Liver (tissue), 9 donors: ENCODE measurements around the gene TM9SF2. TPM values are rescaled to one million over a fixed set of nuclear protein-coding genes. Genes with fewer than 3 reads are reported as not detected.
"Not testable (repeated sequence)": the region's sequence is repeated elsewhere in the genome, so short reads cannot be mapped to it uniquely, and the experiment has no call there.

Source experiments
- DNase-seq: peaks from one replicate; pipeline ENCODE4 v3.0.0-alpha.2; 2017; ENCODE audit warnings: low spot score
- H3K27ac ChIP-seq, 2 donors: one replicate each; pipeline ENCODE4 v1.7.0; 2013; ENCODE audit warnings: inconsistent platforms in 2 of 2, low read length in 2 of 2, control low read depth in 1 of 2, low read depth in 1 of 2, mild to moderate bottlenecking in 1 of 2
- H3K27me3 ChIP-seq, 4 donors: one replicate each; pipeline versions ENCODE4 v1.6.1 to v1.7.0; 2013; ENCODE audit warnings: low read length in 3 of 4, inconsistent platforms in 1 of 4, mild to moderate bottlenecking in 1 of 4, moderate library complexity in 1 of 4; ENCODE audit not compliant: control insufficient read depth in 4 of 4, insufficient read depth in 4 of 4
- H3K36me3 ChIP-seq, 4 donors: one replicate each; pipeline versions ENCODE4 v1.6.1 to v1.7.0; 2013; ENCODE audit warnings: low read length in 3 of 4, mild to moderate bottlenecking in 3 of 4, low read depth in 1 of 4, moderate library complexity in 1 of 4; ENCODE audit not compliant: control insufficient read depth in 4 of 4, insufficient read depth in 3 of 4
- H3K4me1 ChIP-seq, 4 donors: one replicate each; pipeline versions ENCODE4 v1.6.1 to v1.7.0; 2013; ENCODE audit warnings: low read length in 3 of 4, mild to moderate bottlenecking in 3 of 4, moderate library complexity in 1 of 4; ENCODE audit not compliant: control insufficient read depth in 4 of 4, insufficient read depth in 4 of 4
- H3K4me3 ChIP-seq, 3 donors: one replicate each; pipeline versions ENCODE4 v1.6.1 to v1.7.0; 2013; ENCODE audit warnings: low read length in 3 of 3, control low read depth in 1 of 3, low read depth in 1 of 3, mild to moderate bottlenecking in 1 of 3
- H3K9ac ChIP-seq, 2 donors: one replicate each; pipeline ENCODE4 v1.7.0; 2013; ENCODE audit warnings: low read length in 2 of 2, mild to moderate bottlenecking in 2 of 2, moderate library complexity in 2 of 2, control low read depth in 1 of 2, low read depth in 1 of 2
- H3K9me3 ChIP-seq, 4 donors: one replicate each; pipeline versions ENCODE4 v1.6.1 to v1.7.0; 2013; ENCODE audit warnings: low read length in 3 of 4; ENCODE audit not compliant: control insufficient read depth in 4 of 4
- EGR1 ChIP-seq, 2 donors: IDR thresholded peaks; 2 replicates each; pipeline ENCODE4 v1.6.1; 2016 to 2018; ENCODE audit warnings: antibody characterized with exemption in 2 of 2, low read depth in 2 of 2
- FOXA1 ChIP-seq: IDR thresholded peaks from 2 replicates; pipeline ENCODE4 v1.6.1; 2016; ENCODE audit warnings: antibody characterized with exemption
- FOXA2 ChIP-seq: IDR thresholded peaks from 2 replicates; pipeline ENCODE4 v1.6.1; 2016; ENCODE audit warnings: antibody characterized with exemption
- GABPA ChIP-seq, 2 donors: IDR thresholded peaks in 1 of 2; conservative IDR thresholded peaks in 1 of 2; 2 replicates each; pipeline ENCODE4 v1.6.1; 2016; ENCODE audit warnings: antibody characterized with exemption in 2 of 2, mild to moderate bottlenecking in 1 of 2, moderate library complexity in 1 of 2
- HNF4A ChIP-seq, 2 donors: conservative IDR thresholded peaks; 2 replicates each; pipeline ENCODE4 v1.6.1; 2016; ENCODE audit warnings: antibody characterized with exemption in 2 of 2, mild to moderate bottlenecking in 2 of 2
- HNF4G ChIP-seq: IDR thresholded peaks from 2 replicates; pipeline ENCODE4 v1.6.1; 2016; ENCODE audit warnings: antibody characterized with exemption
- JUND ChIP-seq, 2 donors: IDR thresholded peaks; 2 replicates each; pipeline ENCODE4 v1.6.1; 2016; ENCODE audit warnings: antibody characterized with exemption in 2 of 2
- NR2F2 ChIP-seq: IDR thresholded peaks from 2 replicates; pipeline ENCODE4 v1.6.1; 2016; ENCODE audit warnings: antibody characterized with exemption
- RAD21 ChIP-seq, 2 donors: IDR thresholded peaks; 2 replicates each; pipeline ENCODE4 v1.6.1; 2016; ENCODE audit warnings: antibody characterized with exemption in 2 of 2, mild to moderate bottlenecking in 2 of 2
- RXRA ChIP-seq, 2 donors: IDR thresholded peaks; 2 replicates each; pipeline ENCODE4 v1.6.1; 2017 to 2018; ENCODE audit warnings: antibody characterized with exemption in 2 of 2, mild to moderate bottlenecking in 1 of 2
- SP1 ChIP-seq: IDR thresholded peaks from 2 replicates; pipeline ENCODE4 v1.6.1; 2018; ENCODE audit warnings: antibody characterized with exemption, mild to moderate bottlenecking
- TAF1 ChIP-seq: conservative IDR thresholded peaks from 2 replicates; pipeline ENCODE4 v1.6.1; 2016; ENCODE audit warnings: antibody characterized with exemption, mild to moderate bottlenecking
- YY1 ChIP-seq: IDR thresholded peaks from 2 replicates; pipeline ENCODE4 v1.6.1; 2016; ENCODE audit warnings: antibody characterized with exemption, mild to moderate bottlenecking
- WGBS: extraction: QIAGEN DNeasy Blood & Tissue Kit; methylation state at CpG from one replicate; pipeline ENCODE4 v1.1.7; 2013; 5-methylcytosine and 5-hydroxymethylcytosine counted together
- polyA plus RNA-seq, 2 donors: library from polyadenylated mRNA; stranded (reverse) in 1 of 2; unstranded in 1 of 2; fragments of 200-250 nt in 1 of 2; fragments of >200 nt in 1 of 2; fragmentation: Nextera tagmentation in 1 of 2; extraction: Ambion mirVana in 1 of 2; gene quantifications; one replicate each; pipeline versions ENCODE4 v1.2.1 to v1.2.3, GENCODE V29; 2013 to 2015
- total RNA-seq, 2 donors: library from RNA; depleted of rRNA; stranded (reverse); fragments of >200 nt; gene quantifications; one replicate each; pipeline ENCODE4 v1.2.3, GENCODE V29; 2014
- TF ChIP-seq, protein P1 (sequence below): IDR thresholded peaks from 2 replicates; pipeline ENCODE4 v1.6.1; 2016; ENCODE audit warnings: antibody characterized with exemption
- TF ChIP-seq, protein P2 (sequence below): IDR thresholded peaks from 2 replicates; pipeline ENCODE4 v1.6.1; 2016; ENCODE audit warnings: antibody characterized with exemption
- TF ChIP-seq, protein P3 (sequence below): fragments of 150-350 bp; IDR thresholded peaks from 2 replicates; pipeline ENCODE4 v1.5.1; 2017; ENCODE audit warnings: improper control_type of control experiment, low read depth, low read length; ENCODE audit not compliant: missing input control
- TF ChIP-seq, protein P4 (sequence below): IDR thresholded peaks from 2 replicates; pipeline ENCODE4 v1.6.1; 2016; ENCODE audit warnings: antibody characterized with exemption
- TF ChIP-seq, protein P5 (sequence below): IDR thresholded peaks from 2 replicates; pipeline ENCODE4 v1.6.1; 2016; ENCODE audit warnings: antibody characterized with exemption, mild to moderate bottlenecking
- donor health status: healthy.
- donor health status: healthy.
- donor health status: healthy.
- donor health status: healthy.
- donor health status: healthy.

Gene TM9SF2
- total and polyA plus RNA-seq, 4 donors: 70.2 to 112 (median 99.0) TPM

DNA sequence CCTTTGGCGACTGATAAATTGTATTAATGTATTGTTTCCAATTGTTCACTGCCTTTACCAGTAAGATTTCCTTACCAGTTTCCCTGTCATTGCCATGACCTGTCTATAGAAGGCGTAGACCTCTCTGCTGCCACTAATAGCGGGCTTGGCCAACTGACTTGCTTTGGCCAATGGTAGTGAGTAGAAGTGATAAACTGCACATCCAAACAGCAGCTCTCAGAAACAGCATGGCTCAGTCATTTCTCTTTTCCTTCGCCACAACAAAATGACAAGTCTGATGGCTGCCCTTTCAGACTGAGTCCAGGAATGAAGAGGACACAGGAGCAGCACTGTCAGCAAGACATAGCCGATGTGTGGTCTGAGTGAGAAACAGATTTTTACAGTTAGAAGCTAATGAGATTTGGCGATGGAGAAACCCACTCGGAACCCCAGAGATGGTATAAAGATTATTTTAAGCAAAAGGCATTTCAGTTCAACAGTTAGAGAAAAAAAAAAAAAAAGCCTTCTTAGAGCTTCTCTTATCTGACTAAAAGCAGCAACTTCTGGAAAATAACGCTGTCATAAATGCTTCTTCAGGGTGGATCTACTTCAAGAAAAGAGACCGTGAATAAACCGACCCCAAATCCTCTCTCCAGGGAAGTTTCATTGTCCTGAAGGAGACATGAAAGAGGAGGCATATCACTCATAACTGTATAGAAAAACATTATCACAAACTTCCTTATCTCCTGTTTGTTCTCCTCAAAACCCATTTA, 42.0 kb upstream of the TM9SF2 start:
- Histone ChIP-seq H3K9me3 (peaks cover 0 to 2% (median 0%) of the 10 kb centered on the region in 4 donors), H3K4me1 (peaks cover 0 to 2% (median 0%) of the 10 kb centered on the region in 4 donors), H3K27ac (no peak overlapping the region), H3K4me3 (no peak overlapping the region), H3K36me3 (no peaks in the 10 kb centered on the region), H3K9ac (no peak overlapping the region), H3K27me3 (no peaks in the 10 kb centered on the region)
- no peak for DNase-seq
- TF ChIP-seq, protein P1, sequence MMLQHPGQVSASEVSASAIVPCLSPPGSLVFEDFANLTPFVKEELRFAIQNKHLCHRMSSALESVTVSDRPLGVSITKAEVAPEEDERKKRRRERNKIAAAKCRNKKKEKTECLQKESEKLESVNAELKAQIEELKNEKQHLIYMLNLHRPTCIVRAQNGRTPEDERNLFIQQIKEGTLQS: no peak
- TF ChIP-seq, protein P2, sequence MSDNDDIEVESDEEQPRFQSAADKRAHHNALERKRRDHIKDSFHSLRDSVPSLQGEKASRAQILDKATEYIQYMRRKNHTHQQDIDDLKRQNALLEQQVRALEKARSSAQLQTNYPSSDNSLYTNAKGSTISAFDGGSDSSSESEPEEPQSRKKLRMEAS: no peak
- TF ChIP-seq RAD21 (IDR thresholded peaks at IDR 0.05) (no peak), GABPA (IDR thresholded peaks at IDR 0.05 in 1 of 2, conservative IDR thresholded peaks at IDR 0.05 in 1 of 2) (no peak), JUND (IDR thresholded peaks at IDR 0.05) (no peak), TAF1 (no peak), FOXA1 (no peak), SP1 (no peak), HNF4G (no peak), EGR1 (IDR thresholded peaks at IDR 0.05; ENCODE audit: low read depth in 2 of 2) (no peak), HNF4A (conservative IDR thresholded peaks at IDR 0.05) (no peak), YY1 (no peak), NR2F2 (no peak), FOXA2 (no peak), RXRA (IDR thresholded peaks at IDR 0.05) (no peak)
- TF ChIP-seq, protein P3, sequence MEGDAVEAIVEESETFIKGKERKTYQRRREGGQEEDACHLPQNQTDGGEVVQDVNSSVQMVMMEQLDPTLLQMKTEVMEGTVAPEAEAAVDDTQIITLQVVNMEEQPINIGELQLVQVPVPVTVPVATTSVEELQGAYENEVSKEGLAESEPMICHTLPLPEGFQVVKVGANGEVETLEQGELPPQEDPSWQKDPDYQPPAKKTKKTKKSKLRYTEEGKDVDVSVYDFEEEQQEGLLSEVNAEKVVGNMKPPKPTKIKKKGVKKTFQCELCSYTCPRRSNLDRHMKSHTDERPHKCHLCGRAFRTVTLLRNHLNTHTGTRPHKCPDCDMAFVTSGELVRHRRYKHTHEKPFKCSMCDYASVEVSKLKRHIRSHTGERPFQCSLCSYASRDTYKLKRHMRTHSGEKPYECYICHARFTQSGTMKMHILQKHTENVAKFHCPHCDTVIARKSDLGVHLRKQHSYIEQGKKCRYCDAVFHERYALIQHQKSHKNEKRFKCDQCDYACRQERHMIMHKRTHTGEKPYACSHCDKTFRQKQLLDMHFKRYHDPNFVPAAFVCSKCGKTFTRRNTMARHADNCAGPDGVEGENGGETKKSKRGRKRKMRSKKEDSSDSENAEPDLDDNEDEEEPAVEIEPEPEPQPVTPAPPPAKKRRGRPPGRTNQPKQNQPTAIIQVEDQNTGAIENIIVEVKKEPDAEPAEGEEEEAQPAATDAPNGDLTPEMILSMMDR: no peak
- TF ChIP-seq, protein P4, sequence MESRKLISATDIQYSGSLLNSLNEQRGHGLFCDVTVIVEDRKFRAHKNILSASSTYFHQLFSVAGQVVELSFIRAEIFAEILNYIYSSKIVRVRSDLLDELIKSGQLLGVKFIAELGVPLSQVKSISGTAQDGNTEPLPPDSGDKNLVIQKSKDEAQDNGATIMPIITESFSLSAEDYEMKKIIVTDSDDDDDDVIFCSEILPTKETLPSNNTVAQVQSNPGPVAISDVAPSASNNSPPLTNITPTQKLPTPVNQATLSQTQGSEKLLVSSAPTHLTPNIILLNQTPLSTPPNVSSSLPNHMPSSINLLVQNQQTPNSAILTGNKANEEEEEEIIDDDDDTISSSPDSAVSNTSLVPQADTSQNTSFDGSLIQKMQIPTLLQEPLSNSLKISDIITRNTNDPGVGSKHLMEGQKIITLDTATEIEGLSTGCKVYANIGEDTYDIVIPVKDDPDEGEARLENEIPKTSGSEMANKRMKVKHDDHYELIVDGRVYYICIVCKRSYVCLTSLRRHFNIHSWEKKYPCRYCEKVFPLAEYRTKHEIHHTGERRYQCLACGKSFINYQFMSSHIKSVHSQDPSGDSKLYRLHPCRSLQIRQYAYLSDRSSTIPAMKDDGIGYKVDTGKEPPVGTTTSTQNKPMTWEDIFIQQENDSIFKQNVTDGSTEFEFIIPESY: no peak
- TF ChIP-seq, protein P5, sequence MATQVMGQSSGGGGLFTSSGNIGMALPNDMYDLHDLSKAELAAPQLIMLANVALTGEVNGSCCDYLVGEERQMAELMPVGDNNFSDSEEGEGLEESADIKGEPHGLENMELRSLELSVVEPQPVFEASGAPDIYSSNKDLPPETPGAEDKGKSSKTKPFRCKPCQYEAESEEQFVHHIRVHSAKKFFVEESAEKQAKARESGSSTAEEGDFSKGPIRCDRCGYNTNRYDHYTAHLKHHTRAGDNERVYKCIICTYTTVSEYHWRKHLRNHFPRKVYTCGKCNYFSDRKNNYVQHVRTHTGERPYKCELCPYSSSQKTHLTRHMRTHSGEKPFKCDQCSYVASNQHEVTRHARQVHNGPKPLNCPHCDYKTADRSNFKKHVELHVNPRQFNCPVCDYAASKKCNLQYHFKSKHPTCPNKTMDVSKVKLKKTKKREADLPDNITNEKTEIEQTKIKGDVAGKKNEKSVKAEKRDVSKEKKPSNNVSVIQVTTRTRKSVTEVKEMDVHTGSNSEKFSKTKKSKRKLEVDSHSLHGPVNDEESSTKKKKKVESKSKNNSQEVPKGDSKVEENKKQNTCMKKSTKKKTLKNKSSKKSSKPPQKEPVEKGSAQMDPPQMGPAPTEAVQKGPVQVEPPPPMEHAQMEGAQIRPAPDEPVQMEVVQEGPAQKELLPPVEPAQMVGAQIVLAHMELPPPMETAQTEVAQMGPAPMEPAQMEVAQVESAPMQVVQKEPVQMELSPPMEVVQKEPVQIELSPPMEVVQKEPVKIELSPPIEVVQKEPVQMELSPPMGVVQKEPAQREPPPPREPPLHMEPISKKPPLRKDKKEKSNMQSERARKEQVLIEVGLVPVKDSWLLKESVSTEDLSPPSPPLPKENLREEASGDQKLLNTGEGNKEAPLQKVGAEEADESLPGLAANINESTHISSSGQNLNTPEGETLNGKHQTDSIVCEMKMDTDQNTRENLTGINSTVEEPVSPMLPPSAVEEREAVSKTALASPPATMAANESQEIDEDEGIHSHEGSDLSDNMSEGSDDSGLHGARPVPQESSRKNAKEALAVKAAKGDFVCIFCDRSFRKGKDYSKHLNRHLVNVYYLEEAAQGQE: no peak
- 87% methylated on average over 10 of the region's 10 CpGs for WGBS

DNA sequence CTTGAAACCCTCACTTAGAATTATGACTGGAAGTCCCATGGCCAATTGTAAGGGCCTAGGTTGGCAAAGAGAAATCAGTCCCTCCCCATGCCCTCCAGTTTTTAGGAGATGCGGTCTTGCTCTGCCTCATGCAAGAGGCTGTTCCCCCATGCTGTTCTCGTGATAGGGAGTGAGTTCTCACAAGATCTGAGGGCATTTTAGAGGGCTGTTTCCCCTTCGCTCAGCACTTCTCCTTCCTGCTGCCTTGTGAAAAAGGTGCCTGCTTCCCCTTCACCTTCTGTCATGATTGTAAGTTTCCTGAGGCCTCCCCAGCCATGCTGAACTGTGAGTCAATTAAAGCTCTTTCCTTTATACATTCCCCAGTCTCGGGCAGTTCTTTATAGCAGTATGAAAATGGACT, 40.5 kb upstream of the TM9SF2 start:
- H3K9me3 ChIP-seq, H3K4me1 ChIP-seq, DNase-seq, H3K9ac ChIP-seq, H3K4me3 ChIP-seq, H3K27me3 ChIP-seq, H3K36me3 ChIP-seq, H3K27ac ChIP-seq: not testable (repeated sequence)
- 75% methylated on average over 4 of the region's 4 CpGs for WGBS
